Neuronal stem cell (in vitro differentiated cells): ENCODE results near the gene IL18. TPM values are rescaled to one million over a fixed set of nuclear protein-coding genes. Genes with fewer than 3 reads are reported as not detected.

Experiments used
- DNase-seq: peaks from one replicate; pipeline ENCODE4 v3.0.0-alpha.2; 2013; ENCODE audit warnings: low spot score
- H2AFZ ChIP-seq: one replicate; pipeline ENCODE4 v1.6.1; 2013; ENCODE audit warnings: mild to moderate bottlenecking, low read length, inconsistent platforms
- H2AK5ac ChIP-seq: 2 replicates; pipeline ENCODE4 v1.6.1; 2013; ENCODE audit warnings: low read depth, mild to moderate bottlenecking, inconsistent platforms, low read length, moderate library complexity, mixed read lengths
- H2BK120ac ChIP-seq: 2 replicates; pipeline ENCODE4 v1.6.1; 2013; ENCODE audit warnings: low read depth, mild to moderate bottlenecking, inconsistent platforms, low read length, moderate library complexity, mixed read lengths
- H2BK12ac ChIP-seq: one replicate; pipeline ENCODE4 v1.6.1; 2013; ENCODE audit warnings: low read length, inconsistent platforms
- H2BK15ac ChIP-seq: 2 replicates; pipeline ENCODE4 v1.6.1; 2013; ENCODE audit warnings: mild to moderate bottlenecking, low read length, inconsistent platforms, mixed read lengths
- H2BK5ac ChIP-seq: one replicate; pipeline ENCODE4 v1.6.1; 2013; ENCODE audit warnings: inconsistent platforms, mild to moderate bottlenecking, low read length, moderate library complexity
- H3K14ac ChIP-seq: one replicate; pipeline ENCODE4 v1.6.1; 2013; ENCODE audit warnings: low read length, inconsistent platforms
- H3K18ac ChIP-seq: 2 replicates; pipeline ENCODE4 v1.6.1; 2013; ENCODE audit warnings: low read length, inconsistent platforms
- H3K23ac ChIP-seq: 2 replicates; pipeline ENCODE4 v1.6.1; 2013; ENCODE audit warnings: low read depth, mild to moderate bottlenecking, mixed read lengths, low read length, inconsistent platforms; ENCODE audit not compliant: poor library complexity
- H3K27ac ChIP-seq: replicated peaks from 3 replicates; pipeline ENCODE4 v1.5.1; 2013; ENCODE audit warnings: low read length, inconsistent platforms
- H3K27me3 ChIP-seq, 3 experiments: 2 replicates each; pipeline ENCODE4 v1.6.1; 2013; ENCODE audit warnings: low read length in 3 of 3, mild to moderate bottlenecking in 2 of 3, inconsistent platforms in 1 of 3, low read depth in 1 of 3, mixed read lengths in 1 of 3, moderate library complexity in 1 of 3; ENCODE audit not compliant: control insufficient read depth in 3 of 3, insufficient read depth in 3 of 3
- H3K36me3 ChIP-seq, 2 donors: replicated peaks in 1 of 2; 2 replicates each; pipeline ENCODE4 v1.6.1; 2013; ENCODE audit warnings: low read length in 2 of 2; ENCODE audit not compliant: control insufficient read depth in 2 of 2, insufficient read depth in 2 of 2
- H3K4ac ChIP-seq: 2 replicates; pipeline ENCODE4 v1.6.1; 2013; ENCODE audit warnings: inconsistent platforms, mild to moderate bottlenecking, low read length, moderate library complexity
- H3K4me1 ChIP-seq, 2 donors: 1 replicate in 1 of 2; 2 replicates in 1 of 2; pipeline ENCODE4 v1.6.1; 2013; ENCODE audit warnings: low read length in 2 of 2, low read depth in 1 of 2; ENCODE audit not compliant: control insufficient read depth in 2 of 2, insufficient read depth in 1 of 2
- H3K4me2 ChIP-seq: one replicate; pipeline ENCODE4 v1.6.1; 2013; ENCODE audit warnings: mild to moderate bottlenecking, low read length, inconsistent platforms; ENCODE audit not compliant: insufficient read depth, poor library complexity, severe bottlenecking
- H3K4me3 ChIP-seq, 2 donors: 2 replicates each; pipeline ENCODE4 v1.5.1; 2013; ENCODE audit warnings: low read length in 2 of 2, mild to moderate bottlenecking in 2 of 2, inconsistent platforms in 1 of 2, moderate library complexity in 1 of 2
- H3K79me1 ChIP-seq: one replicate; pipeline ENCODE4 v1.6.1; 2013; ENCODE audit warnings: low read depth, mild to moderate bottlenecking, inconsistent platforms, low read length, moderate library complexity
- H3K9ac ChIP-seq: one replicate; pipeline ENCODE4 v1.6.1; 2013; ENCODE audit warnings: mild to moderate bottlenecking, low read depth, low read length, inconsistent platforms; ENCODE audit not compliant: poor library complexity
- H3K9me3 ChIP-seq, 2 donors: replicated peaks in 1 of 2; 2 replicates each; pipeline versions ENCODE3 to v1.6.1; 2013; ENCODE audit warnings: low read length in 2 of 2, mild to moderate bottlenecking in 2 of 2, inconsistent platforms in 1 of 2, low read depth in 1 of 2, mixed read lengths in 1 of 2, moderate library complexity in 1 of 2; ENCODE audit not compliant: control insufficient read depth in 2 of 2, insufficient read depth in 1 of 2
- H4K8ac ChIP-seq: one replicate; pipeline ENCODE4 v1.6.1; 2013; ENCODE audit warnings: low read depth, mild to moderate bottlenecking, inconsistent platforms, low read length, moderate library complexity
- H4K91ac ChIP-seq: one replicate; pipeline ENCODE4 v1.6.1; 2013; ENCODE audit warnings: low read length, low read depth, mild to moderate bottlenecking, inconsistent platforms; ENCODE audit not compliant: poor library complexity
- WGBS, 2 donors: extraction: QIAGEN DNeasy Blood & Tissue Kit; methylation state at CpG; one replicate each; pipeline ENCODE4 v1.1.7; 2013; ENCODE audit warnings: missing lambda C conversion rate in 2 of 2, mixed read lengths in 1 of 2; ENCODE audit not compliant: insufficient read length in 2 of 2, insufficient replicate concordance in 1 of 2; ENCODE audit errors: extremely low coverage in 2 of 2; 5-methylcytosine and 5-hydroxymethylcytosine counted together
- polyA plus RNA-seq, 2 experiments: library from polyadenylated mRNA; stranded (reverse); fragments of 200-250 nt; gene quantifications; one replicate each; pipeline ENCODE4 v1.2.3, GENCODE V29; 2013

IL18 gene
- 0.31 TPM for polyA plus RNA-seq (2013, experiment 1 of 2)
- 0.29 TPM for polyA plus RNA-seq (2013, experiment 2 of 2)

DNA sequence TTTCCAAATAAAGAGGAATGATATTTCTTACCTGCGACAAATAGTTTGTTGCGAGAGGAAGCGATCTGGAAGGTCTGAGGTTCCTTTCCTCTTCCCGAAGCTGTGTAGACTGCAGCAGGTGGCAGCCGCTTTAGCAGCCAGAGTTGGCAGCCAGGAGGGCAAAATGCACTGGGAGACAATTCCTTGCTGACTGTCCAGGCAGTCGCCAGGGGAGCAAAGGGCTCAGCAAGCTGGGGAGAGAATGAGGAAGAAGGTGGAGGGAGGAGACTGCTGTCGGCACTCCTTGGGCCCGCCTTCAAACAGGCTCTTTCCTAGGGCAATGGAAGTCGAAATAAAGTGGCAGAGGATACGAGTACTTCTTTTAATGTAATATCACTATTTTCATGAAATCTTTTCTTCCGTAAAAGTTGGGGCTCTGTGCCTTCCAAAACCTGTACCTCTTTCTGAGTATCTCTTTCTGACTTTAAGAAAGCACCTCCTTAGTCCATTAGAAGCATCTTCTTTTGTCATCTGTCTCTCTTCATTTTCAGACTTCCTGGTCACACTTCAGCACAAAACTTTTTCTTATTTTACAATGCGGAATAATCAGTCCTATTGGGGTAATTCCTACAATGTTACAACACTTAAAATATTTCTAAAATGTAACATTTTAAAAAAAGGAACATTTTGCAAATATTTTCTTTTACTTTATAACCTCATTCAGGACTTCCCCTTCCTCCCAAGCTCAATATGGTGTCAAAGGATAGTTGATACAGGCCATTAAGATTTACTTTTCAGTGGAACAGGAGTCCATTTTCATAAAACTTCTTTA lies at the start of gene IL18:
TSS of gene IL18 (minus strand) at position 220 of the 811 bp plus-strand sequence. CDS start 9,041 bp downstream, outside the sequence.
- Histone ChIP-seq H2AFZ (peak within 1 kb of the TSS; percentile 48), H3K4me1 (no peaks in the 10 kb centered on the region), H3K36me3 (no peaks in the 10 kb centered on the region), H3K9me3 (no peaks in the 10 kb centered on the region), H3K18ac (no peak within 1 kb of the TSS), H2BK120ac (no peak within 1 kb of the TSS), H2BK5ac (no peak within 1 kb of the TSS), H3K79me1 (no peaks in the 10 kb centered on the region), H4K8ac (no peak within 1 kb of the TSS), H3K27ac (no peak within 1 kb of the TSS), H3K4ac (no peak within 1 kb of the TSS), H3K23ac (no peak within 1 kb of the TSS), H3K27me3 (no peaks in the 10 kb centered on the region), H3K9ac (no peak within 1 kb of the TSS), H3K14ac (no peak within 1 kb of the TSS), H2BK15ac (no peak within 1 kb of the TSS), H3K4me3 (no peak within 1 kb of the TSS), H2BK12ac (no peak within 1 kb of the TSS), H4K91ac (no peak within 1 kb of the TSS), H3K4me2 (no peak within 1 kb of the TSS), H2AK5ac (no peak within 1 kb of the TSS)
- WGBS, 2 donors: no CpG with 5 or more reads among the region's 12 CpGs
- no peak for DNase-seq

DNA sequence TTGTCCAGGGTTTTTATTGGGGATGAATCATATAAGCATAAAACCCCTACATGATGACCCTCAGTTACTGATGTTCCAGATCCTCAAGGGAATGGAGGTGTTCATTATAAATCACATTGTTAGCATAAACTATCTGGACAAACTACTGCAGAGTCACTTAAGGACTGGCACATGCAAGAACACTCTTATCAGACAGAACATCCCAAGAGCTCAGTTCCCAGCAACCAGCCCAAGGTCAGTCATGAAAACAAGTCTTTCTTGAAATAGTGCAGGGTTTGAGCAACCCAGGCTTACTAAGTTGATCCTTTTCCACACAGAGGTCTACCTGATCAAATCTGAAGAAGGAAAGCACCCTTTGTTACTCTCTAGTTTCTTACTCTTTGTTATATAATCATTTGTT lies 48.8 kb upstream of the IL18 start:
- H4K91ac ChIP-seq: no peak overlapping the region
- no peaks in the 10 kb centered on the region for H3K36me3 ChIP-seq
- H4K8ac ChIP-seq: no peak overlapping the region
- H3K27me3 ChIP-seq: peaks cover 0 to 4% (median 0%) of the 10 kb centered on the region in 3 experiments
- no peak overlapping the region for H2AFZ ChIP-seq
- no peaks in the 10 kb centered on the region for H3K9me3 ChIP-seq
- H2BK5ac ChIP-seq: no peak overlapping the region
- no peak overlapping the region for H2BK120ac ChIP-seq
- H3K18ac ChIP-seq: no peak overlapping the region
- no peak overlapping the region for H3K27ac ChIP-seq
- H3K23ac ChIP-seq: no peak overlapping the region
- H2BK15ac ChIP-seq: no peak overlapping the region
- H3K4me2 ChIP-seq: no peak overlapping the region
- H3K79me1 ChIP-seq: no peaks in the 10 kb centered on the region
- no peak overlapping the region for H2AK5ac ChIP-seq
- DNase-seq: no peak
- no peaks in the 10 kb centered on the region for H3K4me1 ChIP-seq
- H3K4me3 ChIP-seq: no peak overlapping the region
- no peak overlapping the region for H3K14ac ChIP-seq
- H3K4ac ChIP-seq: no peak overlapping the region
- no peak overlapping the region for H3K9ac ChIP-seq
- no peak overlapping the region for H2BK12ac ChIP-seq

GRCh38 chr11:112212290-112212689 lies 48.4 kb upstream of the IL18 start:
- no peak overlapping the region for H3K4me2 ChIP-seq
- no peak overlapping the region for H2BK120ac ChIP-seq
- no peaks in the 10 kb centered on the region for H3K4me1 ChIP-seq
- H3K9me3 ChIP-seq: no peaks in the 10 kb centered on the region
- H2BK5ac ChIP-seq: no peak overlapping the region
- H3K36me3 ChIP-seq: no peaks in the 10 kb centered on the region
- no peaks in the 10 kb centered on the region for H3K79me1 ChIP-seq
- H2BK15ac ChIP-seq: no peak overlapping the region
- H3K9ac ChIP-seq: no peak overlapping the region
- H4K8ac ChIP-seq: no peak overlapping the region
- no peak overlapping the region for H3K4ac ChIP-seq
- H3K27ac ChIP-seq: no peak overlapping the region
- no peak overlapping the region for H3K4me3 ChIP-seq
- H2AK5ac ChIP-seq: no peak overlapping the region
- no peak overlapping the region for H3K14ac ChIP-seq
- no peak for DNase-seq
- H2BK12ac ChIP-seq: no peak overlapping the region
- no peak overlapping the region for H2AFZ ChIP-seq
- no CpG with 5 or more reads among the region's 3 CpGs for WGBS, 2 donors
- H3K27me3 ChIP-seq: peaks cover 0 to 4% (median 0%) of the 10 kb centered on the region in 3 experiments
- H4K91ac ChIP-seq: no peak overlapping the region
- no peak overlapping the region for H3K23ac ChIP-seq
- no peak overlapping the region for H3K18ac ChIP-seq

- no peak overlapping the region for H2BK15ac ChIP-seq
- no peak overlapping the region for H3K27ac ChIP-seq
- no peak overlapping the region for H3K4me2 ChIP-seq
- H2BK12ac ChIP-seq: no peak overlapping the region
- no peak overlapping the region for H3K23ac ChIP-seq
- no peak overlapping the region for H4K8ac ChIP-seq
- H3K14ac ChIP-seq: no peak overlapping the region
- H3K9ac ChIP-seq: no peak overlapping the region
- H3K27me3 ChIP-seq: peaks cover 0 to 4% (median 0%) of the 10 kb centered on the region in 3 experiments
- H2BK120ac ChIP-seq: no peak overlapping the region
- no peak overlapping the region for H3K18ac ChIP-seq
- H3K4me3 ChIP-seq: no peak overlapping the region
- WGBS, 2 donors: no CpG with 5 or more reads among the region's 2 CpGs
- no peak overlapping the region for H3K4ac ChIP-seq
- H2AFZ ChIP-seq: no peak overlapping the region
- no peak for DNase-seq
- no peak overlapping the region for H2BK5ac ChIP-seq
- H3K36me3 ChIP-seq: no peaks in the 10 kb centered on the region
- H2AK5ac ChIP-seq: no peak overlapping the region
- no peak overlapping the region for H4K91ac ChIP-seq
- H3K79me1 ChIP-seq: no peaks in the 10 kb centered on the region
- H3K9me3 ChIP-seq: no peaks in the 10 kb centered on the region
- H3K4me1 ChIP-seq: no peaks in the 10 kb centered on the region
Measured at GRCh38 chr11:112211536-112211935, 47.6 kb upstream of the IL18 start.
